ENCODE results near the gene SKIC2.

DNA sequence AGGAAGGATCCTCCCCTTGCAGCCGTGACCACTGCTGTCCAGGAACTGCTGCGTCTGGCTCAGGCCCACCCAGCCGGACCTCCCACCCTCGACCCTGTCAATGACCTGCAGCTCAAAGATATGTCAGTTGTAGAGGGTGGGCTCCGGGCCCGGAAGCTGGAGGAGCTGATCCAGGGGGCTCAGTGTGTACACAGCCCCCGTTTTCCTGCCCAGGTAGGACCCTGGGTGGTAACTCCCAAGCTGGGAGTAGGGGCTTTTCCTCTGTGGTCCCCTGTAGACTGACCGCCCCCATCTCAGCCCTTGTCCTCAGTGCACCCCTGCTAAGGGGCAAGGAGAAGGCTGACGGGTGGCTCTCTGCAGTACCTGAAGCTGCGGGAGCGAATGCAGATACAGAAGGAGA lies 9.4 kb downstream of the SKIC2 start:
- TF ChIP-seq POLR2AphosphoS5 (IDR thresholded peaks at IDR 0.05) (no peak), POLR2A (IDR thresholded peaks at IDR 0.05) (no peak)

Measured in transverse colon (tissue), 3 donors.